Measurements from ENCODE around the gene TGFB2. TPM values are rescaled to one million over a fixed set of nuclear protein-coding genes. Genes with fewer than 3 reads are reported as not detected.

The TGFB2 gene
- total and polyA plus RNA-seq, 2 donors (not counting 1 experiment from before 2014, with no cell fraction given): 0.55 to 0.76 TPM

DNA sequence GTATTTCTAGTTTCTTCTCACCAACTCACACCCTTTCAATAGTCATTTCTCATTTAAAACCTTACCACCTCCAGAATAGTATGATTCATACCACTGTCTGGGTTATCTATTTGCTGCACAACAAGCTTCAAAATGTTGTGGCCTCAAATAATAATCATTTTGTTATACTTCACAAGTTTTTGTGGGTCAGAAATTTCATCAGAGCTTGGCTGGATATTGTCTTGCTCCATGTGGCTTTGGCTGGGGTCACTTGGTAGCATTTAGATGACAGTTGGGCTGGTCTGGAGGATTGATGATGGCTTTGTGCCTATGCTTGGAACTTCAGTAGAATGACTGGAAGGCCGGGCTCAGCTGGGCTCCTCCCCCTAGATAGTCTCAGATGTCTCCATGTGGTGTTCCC lies 66.0 kb downstream of the TGFB2 start:
- H3K9ac ChIP-seq (ENCODE audit: low read length): no peak overlapping the region
- intact Hi-C loops (cut with micrococcal nuclease): no loop called here
- no peaks in the 10 kb centered on the region for H3K27me3 ChIP-seq (replicated peaks in 1 of 4; ENCODE audit: control extremely low read depth in 1 of 4, control insufficient read depth in 3 of 4, insufficient read depth in 4 of 4, low read length in 3 of 4)
- H3K79me2 ChIP-seq (ENCODE audit: control insufficient read depth, insufficient read depth, low read length): no peaks in the 10 kb centered on the region
- no peak for TF ChIP-seq EZH2 (IDR thresholded peaks at IDR 0.05; ENCODE audit: borderline replicate concordance, insufficient read depth, low read depth, low read length, poor library complexity, severe bottlenecking)
- TF ChIP-seq, protein P1, sequence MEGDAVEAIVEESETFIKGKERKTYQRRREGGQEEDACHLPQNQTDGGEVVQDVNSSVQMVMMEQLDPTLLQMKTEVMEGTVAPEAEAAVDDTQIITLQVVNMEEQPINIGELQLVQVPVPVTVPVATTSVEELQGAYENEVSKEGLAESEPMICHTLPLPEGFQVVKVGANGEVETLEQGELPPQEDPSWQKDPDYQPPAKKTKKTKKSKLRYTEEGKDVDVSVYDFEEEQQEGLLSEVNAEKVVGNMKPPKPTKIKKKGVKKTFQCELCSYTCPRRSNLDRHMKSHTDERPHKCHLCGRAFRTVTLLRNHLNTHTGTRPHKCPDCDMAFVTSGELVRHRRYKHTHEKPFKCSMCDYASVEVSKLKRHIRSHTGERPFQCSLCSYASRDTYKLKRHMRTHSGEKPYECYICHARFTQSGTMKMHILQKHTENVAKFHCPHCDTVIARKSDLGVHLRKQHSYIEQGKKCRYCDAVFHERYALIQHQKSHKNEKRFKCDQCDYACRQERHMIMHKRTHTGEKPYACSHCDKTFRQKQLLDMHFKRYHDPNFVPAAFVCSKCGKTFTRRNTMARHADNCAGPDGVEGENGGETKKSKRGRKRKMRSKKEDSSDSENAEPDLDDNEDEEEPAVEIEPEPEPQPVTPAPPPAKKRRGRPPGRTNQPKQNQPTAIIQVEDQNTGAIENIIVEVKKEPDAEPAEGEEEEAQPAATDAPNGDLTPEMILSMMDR (IDR thresholded peaks at IDR 0.05): no peak
- no peaks in the 10 kb centered on the region for H3K36me3 ChIP-seq (replicated peaks in 1 of 2; ENCODE audit: control extremely low read depth in 1 of 2, control insufficient read depth in 1 of 2, extremely low read depth in 1 of 2, insufficient read depth in 2 of 2, low read length in 1 of 2)
- H3K27me3 Mint-ChIP-seq: no peaks in the 10 kb centered on the region
- H3K4me1 ChIP-seq (ENCODE audit: control insufficient read depth in 2 of 2, insufficient read depth in 2 of 2, low read length in 2 of 2): no peaks in the 10 kb centered on the region
- H2AFZ ChIP-seq (ENCODE audit: insufficient read depth, low read depth, low read length, poor library complexity, severe bottlenecking): no peak overlapping the region
- ChIA-PET POLR2A (no interaction called here), CTCF (interaction anchor here (0.6 to 0.7 kb wide), 2 partner anchors 19 to 58 kb away, joined by 3 to 4 read pairs; no protein-coding TSS in a partner anchor)
- no peak overlapping the region for H3K4me2 ChIP-seq (replicated peaks; ENCODE audit: low read depth, low read length, poor library complexity, severe bottlenecking)
- no peak overlapping the region for H3K27ac ChIP-seq (ENCODE audit: low read length in 2 of 2)
- no peak overlapping the region for H3K4me3 Mint-ChIP-seq
- no peak overlapping the region for H3K4me3 ChIP-seq (ENCODE audit: control extremely low read depth in 1 of 5, extremely low read depth in 1 of 5, insufficient read depth in 1 of 5, low read depth in 2 of 5, low read length in 4 of 5)
- no peak overlapping the region for H3K27ac Mint-ChIP-seq
- H3K4me1 Mint-ChIP-seq: no peaks in the 10 kb centered on the region
- ATAC-seq (ENCODE audit: low read depth) (no peak), DNase-seq (no peak)
- no peaks in the 10 kb centered on the region for H4K20me1 ChIP-seq (ENCODE audit: control insufficient read depth, insufficient read depth, low read length, poor library complexity, severe bottlenecking)
- 67% methylated on average over 1 of the region's 1 CpG for WGBS (ENCODE audit: insufficient coverage)
- no peaks in the 10 kb centered on the region for H3K9me3 Mint-ChIP-seq (ENCODE audit: insufficient read depth)
- no peaks in the 10 kb centered on the region for H3K9me3 ChIP-seq (ENCODE audit: control extremely low read depth in 1 of 3, control insufficient read depth in 2 of 3, insufficient read depth in 1 of 3, low read length in 2 of 3)

DNA sequence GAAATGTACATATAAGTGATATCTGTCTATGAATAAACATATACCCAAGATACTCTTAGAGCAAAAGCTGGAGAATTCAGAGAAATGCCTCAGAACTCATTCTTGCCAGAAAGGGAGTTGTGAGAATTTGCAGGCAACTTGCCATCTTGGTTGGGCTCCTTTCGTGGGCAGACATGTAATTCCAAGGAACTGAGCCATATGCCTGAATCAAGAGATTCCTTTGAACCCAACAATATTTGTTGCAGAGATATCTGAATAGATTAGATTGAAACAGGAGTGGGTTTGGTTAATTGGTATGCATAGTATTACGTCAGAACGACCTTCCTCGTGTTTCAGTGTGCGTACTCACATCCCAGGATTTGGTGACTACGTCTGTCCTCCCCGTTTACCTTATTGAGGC lies 67.0 kb downstream of the TGFB2 start:
- Mint-ChIP-seq H3K9me3 (ENCODE audit: insufficient read depth) (no peaks in the 10 kb centered on the region), H3K4me3 (no peak overlapping the region), H3K27ac (no peak overlapping the region), H3K4me1 (no peaks in the 10 kb centered on the region), H3K27me3 (no peaks in the 10 kb centered on the region)
- Histone ChIP-seq H3K79me2 (ENCODE audit: control insufficient read depth, insufficient read depth, low read length) (no peaks in the 10 kb centered on the region), H3K27me3 (replicated peaks in 1 of 4; ENCODE audit: control extremely low read depth in 1 of 4, control insufficient read depth in 3 of 4, insufficient read depth in 4 of 4, low read length in 3 of 4) (no peaks in the 10 kb centered on the region), H3K27ac (ENCODE audit: low read length in 2 of 2) (no peak overlapping the region), H3K4me3 (ENCODE audit: control extremely low read depth in 1 of 5, extremely low read depth in 1 of 5, insufficient read depth in 1 of 5, low read depth in 2 of 5, low read length in 4 of 5) (no peak overlapping the region), H3K9ac (ENCODE audit: low read length) (no peak overlapping the region), H2AFZ (ENCODE audit: insufficient read depth, low read depth, low read length, poor library complexity, severe bottlenecking) (no peak overlapping the region), H4K20me1 (ENCODE audit: control insufficient read depth, insufficient read depth, low read length, poor library complexity, severe bottlenecking) (no peaks in the 10 kb centered on the region), H3K9me3 (ENCODE audit: control extremely low read depth in 1 of 3, control insufficient read depth in 2 of 3, insufficient read depth in 1 of 3, low read length in 2 of 3) (no peaks in the 10 kb centered on the region), H3K4me1 (ENCODE audit: control insufficient read depth in 2 of 2, insufficient read depth in 2 of 2, low read length in 2 of 2) (no peaks in the 10 kb centered on the region), H3K4me2 (replicated peaks; ENCODE audit: low read depth, low read length, poor library complexity, severe bottlenecking) (no peak overlapping the region), H3K36me3 (replicated peaks in 1 of 2; ENCODE audit: control extremely low read depth in 1 of 2, control insufficient read depth in 1 of 2, extremely low read depth in 1 of 2, insufficient read depth in 2 of 2, low read length in 1 of 2) (no peaks in the 10 kb centered on the region)
- ChIA-PET CTCF (no interaction called here), POLR2A (no interaction called here)
- TF ChIP-seq EZH2 (IDR thresholded peaks at IDR 0.05; ENCODE audit: borderline replicate concordance, insufficient read depth, low read depth, low read length, poor library complexity, severe bottlenecking): no peak
- TF ChIP-seq, protein P1 (IDR thresholded peaks at IDR 0.05): no peak
- intact Hi-C loops (cut with micrococcal nuclease): no loop called here
- ATAC-seq (ENCODE audit: low read depth) (no peak), DNase-seq (no peak)
- WGBS (ENCODE audit: insufficient coverage): 93% methylated on average over 6 of the region's 7 CpGs
